Esophagus (tissue), 2 donors: Measurements from ENCODE around the gene DNM1. TPM values are rescaled to one million over a fixed set of nuclear protein-coding genes. Genes with fewer than 3 reads are reported as not detected.

ENCODE experiments used
- H3K27ac ChIP-seq, 2 donors: one replicate each; pipeline ENCODE4 v1.5.1; 2013; ENCODE audit warnings: low read depth in 2 of 2, mild to moderate bottlenecking in 2 of 2, inconsistent platforms in 1 of 2, low read length in 1 of 2, moderate library complexity in 1 of 2
- H3K27me3 ChIP-seq, 2 donors: one replicate each; pipeline ENCODE4 v1.6.1; 2013; ENCODE audit warnings: low read length in 2 of 2, control low read depth in 1 of 2, mild to moderate bottlenecking in 1 of 2; ENCODE audit not compliant: insufficient read depth in 2 of 2, control insufficient read depth in 1 of 2
- H3K36me3 ChIP-seq, 2 donors: one replicate each; pipeline ENCODE4 v1.6.1; 2013; ENCODE audit warnings: low read length in 1 of 2; ENCODE audit not compliant: control insufficient read depth in 2 of 2, insufficient read depth in 2 of 2
- H3K4me1 ChIP-seq, 2 donors: one replicate each; pipeline ENCODE4 v1.6.1; 2013; ENCODE audit warnings: low read length in 1 of 2; ENCODE audit not compliant: control insufficient read depth in 2 of 2, insufficient read depth in 2 of 2
- H3K4me3 ChIP-seq, 2 donors: one replicate each; pipeline ENCODE4 v1.5.1; 2013; ENCODE audit warnings: low read length in 2 of 2, mild to moderate bottlenecking in 2 of 2, low read depth in 1 of 2, moderate library complexity in 1 of 2
- H3K9me3 ChIP-seq, 2 donors: one replicate each; pipeline ENCODE4 v1.6.1; 2013; ENCODE audit warnings: mild to moderate bottlenecking in 2 of 2, low read depth in 1 of 2, low read length in 1 of 2, moderate library complexity in 1 of 2; ENCODE audit not compliant: control insufficient read depth in 2 of 2, insufficient read depth in 1 of 2
- WGBS, 2 donors: extraction: QIAGEN DNeasy Blood & Tissue Kit; methylation state at CpG; one replicate each; pipeline ENCODE4 v1.1.7; 2013; 5-methylcytosine and 5-hydroxymethylcytosine counted together
- polyA plus RNA-seq, 2 donors: library from polyadenylated mRNA; stranded (reverse); fragments of 200-250 nt; gene quantifications; one replicate each; pipeline ENCODE4 v1.2.3, GENCODE V29; 2013
- donor health status: healthy with polysubstance abuse.
- donor health status: Bipolar disorder and iron deficiency.

DNM1 gene
- polyA plus RNA-seq, 2 donors: 2.4 to 4.6 TPM

- peaks cover 26 to 46% of the 10 kb centered on the region in 2 donors for H3K36me3 ChIP-seq
Measured at GRCh38 chr9:128163027-128163515, 40.1 kb upstream of the DNM1 start.

DNA sequence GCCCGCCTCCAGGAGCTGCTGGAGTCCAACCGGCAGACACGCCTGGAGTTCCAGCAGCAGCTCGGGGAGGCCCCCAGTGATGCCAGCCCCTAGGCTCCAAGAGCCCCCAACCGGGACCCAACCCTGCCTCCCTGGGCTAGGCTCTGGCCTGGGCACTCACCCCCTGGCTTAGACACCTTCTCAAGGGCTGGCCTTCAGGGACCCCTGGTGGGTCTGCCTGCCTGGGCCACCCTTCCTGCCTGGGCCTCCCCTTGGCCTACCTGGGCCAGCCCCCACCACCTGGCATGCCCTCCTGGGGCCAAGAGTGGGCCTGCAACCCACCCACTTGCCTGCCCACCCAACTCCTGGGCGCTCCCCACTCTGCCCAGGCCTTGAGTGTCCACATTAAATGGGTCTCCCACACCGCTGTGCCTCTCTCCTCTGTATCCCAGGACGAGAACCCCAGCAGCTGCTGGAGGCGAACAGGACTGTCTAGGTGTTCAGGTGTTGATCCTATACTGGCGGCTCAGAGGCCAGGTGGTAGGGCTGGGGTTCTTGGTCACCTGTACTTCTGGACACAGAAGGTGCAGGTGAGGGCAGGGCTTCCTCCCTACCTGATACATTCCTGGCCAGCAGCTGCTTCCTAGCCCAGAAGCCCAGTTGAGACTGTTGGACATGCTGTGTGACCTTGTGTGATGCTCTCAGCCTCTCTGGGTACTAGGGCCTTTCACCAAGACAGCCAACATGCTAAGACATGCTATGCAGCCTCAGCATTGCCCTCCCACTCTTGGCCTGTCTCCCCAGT is 39.5 kb upstream of the DNM1 start:
- WGBS, 2 donors: 91 to 95% methylated on average over 10 of the region's 10 CpGs
- H3K4me3 ChIP-seq: no peak overlapping the region
- no peak overlapping the region for H3K27ac ChIP-seq
- peaks cover 29 to 50% of the 10 kb centered on the region in 2 donors for H3K36me3 ChIP-seq
- H3K27me3 ChIP-seq: no peaks in the 10 kb centered on the region
- H3K9me3 ChIP-seq: no peaks in the 10 kb centered on the region
- peaks cover 3 to 9% of the 10 kb centered on the region in 2 donors for H3K4me1 ChIP-seq

More at GRCh38 chr9:128163027-128163515, 40.1 kb upstream of the DNM1 start:
- no peak overlapping the region for H3K27ac ChIP-seq
- WGBS, 2 donors: 86 to 94% methylated on average over 6 of the region's 6 CpGs
- no peaks in the 10 kb centered on the region for H3K9me3 ChIP-seq
- H3K4me1 ChIP-seq: peaks cover 3 to 9% of the 10 kb centered on the region in 2 donors
- H3K27me3 ChIP-seq: no peaks in the 10 kb centered on the region
- no peak overlapping the region for H3K4me3 ChIP-seq

DNA sequence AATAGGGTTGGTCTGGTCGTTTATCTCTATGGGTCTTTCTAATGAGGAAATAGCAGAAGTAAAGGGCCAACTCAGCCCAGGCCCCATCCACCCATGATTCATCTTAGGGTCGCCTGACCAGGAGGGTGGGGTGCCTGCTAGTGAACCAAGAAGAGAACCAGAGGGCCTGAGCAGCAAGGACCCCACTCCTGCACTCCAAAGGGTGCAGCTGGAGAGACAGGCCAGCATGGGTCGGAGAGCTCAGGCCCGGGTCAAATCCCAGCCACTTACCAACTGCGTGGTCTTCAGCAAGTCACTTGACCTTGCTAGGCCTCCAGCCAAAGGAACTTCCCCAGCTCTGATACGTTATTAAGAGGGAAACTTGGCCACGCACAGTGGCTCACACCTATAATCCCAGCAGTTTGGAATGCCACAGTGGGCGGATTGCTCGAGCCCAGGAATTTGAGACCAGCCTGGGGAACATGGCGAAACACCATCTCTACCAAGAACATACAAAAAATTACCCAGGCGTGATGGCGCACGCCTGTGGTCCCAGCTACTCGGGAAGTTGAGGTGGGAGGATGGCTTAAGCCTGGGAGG is 38.8 kb upstream of the DNM1 start:
- H3K27me3 ChIP-seq: no peaks in the 10 kb centered on the region
- peaks cover 3 to 9% of the 10 kb centered on the region in 2 donors for H3K4me1 ChIP-seq
- WGBS, 2 donors: 65 to 68% methylated on average over 14 of the region's 14 CpGs
- peaks cover 36 to 57% of the 10 kb centered on the region in 2 donors for H3K36me3 ChIP-seq
- H3K9me3 ChIP-seq: no peaks in the 10 kb centered on the region
- no peak overlapping the region for H3K4me3 ChIP-seq
- H3K27ac ChIP-seq: peak overlapping the region in 1 of 2 donors; percentile 24

DNA sequence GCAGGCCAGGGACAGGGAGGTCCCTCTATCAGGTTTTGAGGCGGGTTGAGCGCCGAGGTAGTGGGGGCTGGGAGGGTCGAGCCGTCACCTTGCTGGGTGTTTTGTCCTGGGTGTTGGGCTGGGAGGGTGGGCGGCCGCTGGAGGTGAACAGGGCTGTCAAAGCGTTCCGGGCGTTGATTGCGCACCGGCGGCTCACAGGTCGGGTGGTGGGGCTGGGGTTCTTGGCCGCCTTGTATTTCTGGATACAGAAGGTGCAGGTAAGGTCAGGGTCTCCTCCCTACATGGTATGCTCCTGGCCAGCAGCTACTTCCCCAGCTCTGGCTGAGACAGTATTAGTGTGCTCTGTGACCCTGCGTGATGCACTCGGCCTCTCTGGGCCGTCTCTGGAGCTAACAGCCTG is 37.0 kb upstream of the DNM1 start:
- 96 to 97% methylated on average over 18 of the region's 18 CpGs for WGBS, 2 donors
- Histone ChIP-seq H3K4me3 (no peak overlapping the region), H3K36me3 (peaks cover 42 to 63% of the 10 kb centered on the region in 2 donors), H3K4me1 (peaks cover 0 to 2% of the 10 kb centered on the region in 2 donors), H3K9me3 (no peaks in the 10 kb centered on the region), H3K27me3 (no peaks in the 10 kb centered on the region), H3K27ac (no peak overlapping the region)

- WGBS, 2 donors: 94 to 98% methylated on average over 4 of the region's 4 CpGs
- Histone ChIP-seq H3K27ac (no peak overlapping the region), H3K4me3 (no peak overlapping the region), H3K36me3 (peaks cover 42 to 61% of the 10 kb centered on the region in 2 donors), H3K4me1 (peaks cover 0 to 2% of the 10 kb centered on the region in 2 donors), H3K27me3 (no peaks in the 10 kb centered on the region), H3K9me3 (no peaks in the 10 kb centered on the region)
Measured at GRCh38 chr9:128167209-128167608, 36.0 kb upstream of the DNM1 start.

GRCh38 chr9:128168731-128169308 is 34.4 kb upstream of the DNM1 start:
- Histone ChIP-seq H3K4me3 (no peak overlapping the region), H3K27ac (no peak overlapping the region), H3K27me3 (no peaks in the 10 kb centered on the region), H3K4me1 (peaks cover 0 to 2% of the 10 kb centered on the region in 2 donors), H3K9me3 (no peaks in the 10 kb centered on the region), H3K36me3 (peaks cover 41 to 48% of the 10 kb centered on the region in 2 donors)
- WGBS, 2 donors: 86 to 90% methylated on average over 8 of the region's 8 CpGs

DNA sequence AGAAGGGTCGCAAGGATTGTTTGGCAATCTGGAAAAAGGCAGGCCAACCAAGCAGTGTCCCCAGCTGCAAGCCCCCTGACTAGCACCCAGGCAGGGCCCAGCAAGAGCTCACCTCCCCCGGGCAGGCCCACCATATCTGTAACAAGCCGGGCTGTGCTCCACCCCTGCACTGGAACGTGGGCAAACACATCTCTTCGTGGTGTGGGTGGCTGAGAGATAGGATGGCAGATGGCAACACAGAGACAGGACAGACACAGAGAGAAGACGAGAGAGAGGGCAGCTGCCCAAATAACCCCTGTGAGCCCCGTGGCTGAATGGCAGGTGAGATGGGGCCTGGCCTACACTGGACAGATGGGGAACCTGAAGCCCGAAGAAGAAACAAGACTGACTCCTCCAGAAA is 33.7 kb upstream of the DNM1 start:
- Histone ChIP-seq H3K9me3 (no peaks in the 10 kb centered on the region), H3K27ac (no peak overlapping the region), H3K4me3 (no peak overlapping the region), H3K36me3 (peaks cover 42 to 45% of the 10 kb centered on the region in 2 donors), H3K27me3 (no peaks in the 10 kb centered on the region), H3K4me1 (peaks cover 0 to 2% of the 10 kb centered on the region in 2 donors)
- WGBS, 2 donors: 87 to 89% methylated on average over 8 of the region's 8 CpGs

- Histone ChIP-seq H3K36me3 (peaks cover 42 to 43% of the 10 kb centered on the region in 2 donors), H3K4me1 (peaks cover 0 to 2% of the 10 kb centered on the region in 2 donors), H3K27ac (no peak overlapping the region), H3K9me3 (no peaks in the 10 kb centered on the region), H3K4me3 (no peak overlapping the region), H3K27me3 (no peaks in the 10 kb centered on the region)
- WGBS, 2 donors: 92 to 93% methylated on average over 8 of the region's 8 CpGs
Measured at GRCh38 chr9:128169925-128170324, 33.3 kb upstream of the DNM1 start.

DNA sequence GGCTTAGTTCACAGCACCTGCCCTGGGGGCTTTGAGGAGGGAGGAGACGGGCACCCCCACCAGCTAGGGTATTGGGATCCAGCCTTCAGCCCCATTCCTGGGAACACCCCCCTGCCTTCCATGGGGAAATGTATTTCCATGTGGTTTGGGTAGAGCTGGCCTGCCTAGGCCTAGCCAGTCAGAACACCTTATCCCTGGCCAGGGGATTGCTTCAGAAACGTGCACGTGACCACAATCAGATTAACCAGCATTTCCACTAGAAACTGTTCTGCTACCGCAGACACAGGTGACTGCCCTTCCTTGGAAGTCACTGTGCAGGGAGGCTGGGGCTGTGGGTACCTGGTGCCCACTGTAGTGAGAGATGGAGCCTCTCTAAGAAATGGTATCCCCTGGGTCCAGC is 29.1 kb upstream of the DNM1 start:
- H3K4me3 ChIP-seq: no peak overlapping the region
- H3K27ac ChIP-seq: no peak overlapping the region
- WGBS, 2 donors: 70 to 88% methylated on average over 4 of the region's 4 CpGs
- H3K9me3 ChIP-seq: peaks cover 3 to 4% of the 10 kb centered on the region in 2 donors
- no peaks in the 10 kb centered on the region for H3K27me3 ChIP-seq
- no peaks in the 10 kb centered on the region for H3K4me1 ChIP-seq
- H3K36me3 ChIP-seq: peaks cover 35 to 44% of the 10 kb centered on the region in 2 donors
